OCI-LY1 (cell line): ENCODE measurements around the gene CIB1.

ENCODE experiments used
- EZH2 ChIP-seq: fragments of 200-600 bp; sonication (generic), shearing (Covaris generic); IDR thresholded peaks from 2 replicates; pipeline ENCODE4 v1.8.0; 2017; ENCODE audit warnings: borderline replicate concordance, mixed run types, mild to moderate bottlenecking, antibody characterized with exemption, low read length, moderate library complexity, mixed read lengths
- TF ChIP-seq, protein P1 (sequence below): fragments of 200-600 bp; sonication (generic), shearing (Covaris generic); IDR thresholded peaks from 2 replicates; pipeline ENCODE4 v1.5.1; 2017; ENCODE audit warnings: mild to moderate bottlenecking, antibody characterized with exemption, low read length, moderate library complexity, mixed read lengths

DNA sequence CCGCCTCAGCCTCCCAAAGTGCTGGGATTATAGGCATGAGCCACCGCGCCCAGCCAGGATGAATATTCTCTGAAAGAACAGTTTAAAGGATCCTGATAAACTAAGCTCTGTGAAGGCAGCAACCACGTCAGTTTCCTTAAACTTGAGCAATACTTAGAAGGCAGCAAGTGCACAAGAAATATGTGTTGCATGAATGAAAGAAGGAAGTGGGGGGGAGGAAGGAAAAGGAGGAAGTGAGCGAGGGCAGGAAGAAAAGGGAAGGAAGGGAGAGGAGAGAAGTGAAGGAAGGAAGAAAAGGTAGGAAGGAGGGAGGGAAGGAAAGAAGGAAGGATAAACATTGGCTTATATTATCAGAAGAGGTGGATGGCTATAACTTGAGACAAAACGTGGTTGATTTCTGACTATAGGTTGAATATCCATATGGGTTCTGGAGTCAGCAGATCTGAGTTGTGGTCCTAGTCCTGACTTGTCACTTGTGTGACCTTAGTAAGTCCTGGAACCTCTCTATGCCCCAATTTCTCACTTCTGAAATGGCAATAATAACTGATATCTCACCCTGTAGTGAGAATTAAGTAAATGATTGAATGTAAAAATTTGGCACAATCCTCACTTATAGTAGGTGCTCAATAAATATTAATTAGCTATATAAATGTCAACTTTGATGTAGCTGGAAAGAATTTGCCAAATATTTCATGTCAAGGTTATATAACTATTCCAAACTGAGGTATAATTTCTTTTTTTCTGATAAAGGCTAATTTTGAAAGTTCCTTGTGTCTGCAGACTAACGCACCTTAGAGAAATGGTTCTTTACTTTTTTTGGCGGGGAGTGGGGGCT is 44.6 kb downstream of the CIB1 start:
- TF ChIP-seq, protein P1, sequence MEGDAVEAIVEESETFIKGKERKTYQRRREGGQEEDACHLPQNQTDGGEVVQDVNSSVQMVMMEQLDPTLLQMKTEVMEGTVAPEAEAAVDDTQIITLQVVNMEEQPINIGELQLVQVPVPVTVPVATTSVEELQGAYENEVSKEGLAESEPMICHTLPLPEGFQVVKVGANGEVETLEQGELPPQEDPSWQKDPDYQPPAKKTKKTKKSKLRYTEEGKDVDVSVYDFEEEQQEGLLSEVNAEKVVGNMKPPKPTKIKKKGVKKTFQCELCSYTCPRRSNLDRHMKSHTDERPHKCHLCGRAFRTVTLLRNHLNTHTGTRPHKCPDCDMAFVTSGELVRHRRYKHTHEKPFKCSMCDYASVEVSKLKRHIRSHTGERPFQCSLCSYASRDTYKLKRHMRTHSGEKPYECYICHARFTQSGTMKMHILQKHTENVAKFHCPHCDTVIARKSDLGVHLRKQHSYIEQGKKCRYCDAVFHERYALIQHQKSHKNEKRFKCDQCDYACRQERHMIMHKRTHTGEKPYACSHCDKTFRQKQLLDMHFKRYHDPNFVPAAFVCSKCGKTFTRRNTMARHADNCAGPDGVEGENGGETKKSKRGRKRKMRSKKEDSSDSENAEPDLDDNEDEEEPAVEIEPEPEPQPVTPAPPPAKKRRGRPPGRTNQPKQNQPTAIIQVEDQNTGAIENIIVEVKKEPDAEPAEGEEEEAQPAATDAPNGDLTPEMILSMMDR = no peak
- TF ChIP-seq EZH2 = no peak
